ENCODE data around the gene NUBP2.

DNA sequence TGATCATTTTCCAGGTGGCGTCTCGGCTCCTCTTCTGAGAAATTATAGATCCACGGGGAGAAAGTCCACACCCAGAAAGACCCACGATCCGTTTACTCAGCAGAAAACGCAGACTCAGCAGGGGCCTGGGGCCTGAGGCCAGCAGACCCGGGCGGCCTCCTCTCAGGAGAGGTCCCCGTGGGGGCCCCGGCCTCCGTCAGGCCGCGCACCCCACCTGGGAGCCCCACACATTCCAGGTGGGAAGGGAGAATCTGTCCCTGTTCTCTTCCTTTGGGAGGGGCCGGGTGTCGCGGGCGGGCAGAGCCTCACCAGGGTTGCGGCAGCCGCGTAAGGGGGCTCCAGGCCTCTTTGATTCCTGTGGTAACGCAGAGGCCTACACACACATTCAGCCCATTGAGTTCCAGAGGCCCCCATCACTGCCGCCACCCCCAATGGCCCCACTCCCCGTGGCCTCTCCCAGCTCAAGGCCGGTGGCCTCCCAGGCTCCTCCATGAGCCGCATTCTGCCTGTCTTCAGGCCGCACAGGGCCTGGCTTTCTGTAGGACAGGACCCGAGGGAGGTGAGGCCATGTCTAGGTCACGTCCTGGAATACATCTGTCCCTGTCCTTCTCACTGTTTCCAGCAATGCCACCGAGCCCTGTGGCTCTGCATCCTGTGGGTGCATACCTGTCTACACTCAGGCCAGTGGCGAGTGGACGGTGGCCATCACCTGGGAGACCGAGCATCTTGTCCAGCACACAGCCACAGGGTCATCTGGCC lies 12.3 kb downstream of the NUBP2 start:
- TF ChIP-seq, protein P1, sequence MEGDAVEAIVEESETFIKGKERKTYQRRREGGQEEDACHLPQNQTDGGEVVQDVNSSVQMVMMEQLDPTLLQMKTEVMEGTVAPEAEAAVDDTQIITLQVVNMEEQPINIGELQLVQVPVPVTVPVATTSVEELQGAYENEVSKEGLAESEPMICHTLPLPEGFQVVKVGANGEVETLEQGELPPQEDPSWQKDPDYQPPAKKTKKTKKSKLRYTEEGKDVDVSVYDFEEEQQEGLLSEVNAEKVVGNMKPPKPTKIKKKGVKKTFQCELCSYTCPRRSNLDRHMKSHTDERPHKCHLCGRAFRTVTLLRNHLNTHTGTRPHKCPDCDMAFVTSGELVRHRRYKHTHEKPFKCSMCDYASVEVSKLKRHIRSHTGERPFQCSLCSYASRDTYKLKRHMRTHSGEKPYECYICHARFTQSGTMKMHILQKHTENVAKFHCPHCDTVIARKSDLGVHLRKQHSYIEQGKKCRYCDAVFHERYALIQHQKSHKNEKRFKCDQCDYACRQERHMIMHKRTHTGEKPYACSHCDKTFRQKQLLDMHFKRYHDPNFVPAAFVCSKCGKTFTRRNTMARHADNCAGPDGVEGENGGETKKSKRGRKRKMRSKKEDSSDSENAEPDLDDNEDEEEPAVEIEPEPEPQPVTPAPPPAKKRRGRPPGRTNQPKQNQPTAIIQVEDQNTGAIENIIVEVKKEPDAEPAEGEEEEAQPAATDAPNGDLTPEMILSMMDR (IDR thresholded peaks at IDR 0.05) = no peak
- no peak for TF ChIP-seq POLR2A (IDR thresholded peaks at IDR 0.05)
- no peak for TF ChIP-seq EP300 (IDR thresholded peaks at IDR 0.05)
